Epidermal melanocyte (primary cell): ENCODE results near the gene MAP4K2.

Source experiments
- DNase-seq: peaks from one replicate; pipeline ENCODE4 v3.0.0; 2011; ENCODE audit warnings: low spot score; ENCODE audit not compliant: insufficient read length

The MAP4K2 gene

DNA sequence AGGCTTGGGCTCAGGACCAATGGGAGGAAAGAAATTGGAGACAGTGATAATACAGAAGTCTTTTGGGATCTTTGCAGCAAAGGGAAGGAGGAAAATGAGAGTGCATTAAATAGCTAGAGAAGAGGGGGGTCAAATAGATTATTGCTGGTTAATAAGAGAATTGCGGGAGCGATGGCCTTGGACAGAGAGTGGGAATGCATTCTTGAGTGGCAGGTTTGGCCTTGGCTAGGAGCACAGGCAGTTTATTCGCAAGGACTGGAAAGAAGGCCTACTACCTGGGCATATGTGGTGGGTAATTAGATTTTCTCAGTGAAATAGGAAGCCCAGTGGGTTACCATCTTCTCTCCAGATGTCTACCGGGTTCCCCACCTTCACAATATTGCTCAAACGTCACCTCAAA lies 10.8 kb upstream of the MAP4K2 start:
- no peak for DNase-seq

DNA sequence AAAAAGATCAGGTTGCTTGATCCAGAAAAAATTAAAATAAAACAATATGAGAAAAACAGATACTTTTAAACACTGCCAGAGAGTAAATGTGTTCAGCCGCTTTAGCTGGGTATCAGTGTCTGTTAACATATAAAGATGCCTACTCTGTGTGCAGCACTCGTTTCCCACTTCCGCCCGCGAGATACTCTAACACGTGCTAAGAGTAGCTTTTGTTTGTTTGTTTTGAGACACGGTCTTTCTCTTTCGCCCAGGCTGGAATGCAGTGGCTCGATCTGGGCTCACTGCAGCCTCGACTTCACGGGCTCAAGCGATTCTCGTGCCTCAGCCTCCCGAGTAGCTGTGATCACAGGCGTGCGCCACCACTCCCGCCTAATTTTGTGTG lies 7.9 kb upstream of the MAP4K2 start:
- no peak for DNase-seq

DNA sequence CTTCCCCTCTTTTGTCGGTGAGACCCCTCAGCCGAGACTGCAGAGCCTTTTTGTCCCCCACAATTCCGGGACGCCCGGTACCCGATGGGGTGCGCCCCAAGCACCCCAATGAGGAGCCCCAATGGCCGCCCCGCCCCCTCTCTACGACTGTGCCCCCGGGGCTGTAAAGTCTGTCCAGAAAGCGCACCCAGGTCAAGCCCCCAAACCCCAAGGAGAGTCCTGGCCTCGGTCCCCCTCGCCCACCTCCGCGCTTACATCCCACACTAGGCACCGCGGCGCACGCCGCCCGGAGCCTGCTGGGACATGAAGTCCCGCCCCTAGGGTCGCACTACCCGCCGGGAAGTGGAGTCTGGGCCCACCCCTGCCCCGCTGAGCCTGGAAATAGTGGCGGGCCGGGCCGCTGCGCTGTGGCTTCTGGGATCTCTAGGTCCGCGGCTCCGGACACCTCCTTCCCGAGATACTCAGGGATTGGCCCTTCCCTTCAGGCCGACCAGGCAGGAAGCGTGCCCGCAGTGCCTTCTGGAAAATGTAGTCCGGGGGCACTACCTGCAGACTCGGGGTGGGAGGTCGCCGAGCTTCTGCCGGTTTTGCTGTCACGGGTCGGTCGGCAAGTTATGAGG lies 7.4 kb upstream of the MAP4K2 start, which contains the start of gene MEN1:
Gene MEN1, minus strand, starts transcription at position 281 of the 620 bp plus-strand sequence. CDS start 442 bp downstream, outside the sequence.
- peak; percentile 100 for DNase-seq

DNA sequence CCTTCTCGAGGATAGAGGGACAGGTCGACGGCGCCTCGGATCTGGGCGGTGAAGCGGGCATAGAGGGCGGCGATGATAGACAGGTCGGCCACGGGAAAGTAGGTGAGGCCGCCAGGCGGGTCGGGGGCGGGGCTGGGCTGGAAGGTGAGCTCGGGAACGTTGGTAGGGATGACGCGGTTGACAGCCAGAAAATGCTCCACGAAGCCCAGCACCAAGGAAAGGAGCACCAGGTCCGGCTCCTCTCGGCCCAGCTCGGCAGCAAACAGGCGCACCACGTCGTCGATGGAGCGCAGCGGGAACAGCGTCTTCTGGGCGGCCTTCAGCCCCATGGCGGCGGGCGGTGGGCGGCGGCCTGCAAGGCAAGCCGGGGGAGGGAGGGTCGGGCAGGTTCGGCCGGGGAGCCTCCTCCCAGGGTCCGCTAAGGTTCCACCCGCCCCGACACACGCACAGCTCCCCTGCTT lies 6.8 kb upstream of the MAP4K2 start:
- no peak for DNase-seq

DNA sequence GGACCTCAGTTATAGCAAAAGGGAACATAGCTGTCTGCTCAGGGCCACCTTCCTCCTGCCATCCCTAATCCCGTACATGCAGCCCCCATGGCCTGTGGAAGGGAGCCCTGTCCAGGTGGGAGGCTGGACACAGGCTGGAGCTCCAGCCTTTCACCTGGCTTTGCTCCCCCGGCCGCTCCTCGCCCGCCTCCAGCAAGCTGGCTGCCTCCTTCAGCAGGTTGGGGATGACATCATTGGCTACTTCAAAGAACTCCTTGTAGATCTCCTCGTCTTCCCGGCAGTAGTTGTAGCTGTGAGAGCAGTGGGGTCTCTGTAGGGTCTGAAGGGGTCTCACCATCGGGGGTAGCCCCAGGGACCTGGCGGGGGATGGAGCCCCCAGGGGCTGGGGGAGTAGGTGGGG lies 2.5 kb upstream of the MAP4K2 start:
- no peak for DNase-seq

DNA sequence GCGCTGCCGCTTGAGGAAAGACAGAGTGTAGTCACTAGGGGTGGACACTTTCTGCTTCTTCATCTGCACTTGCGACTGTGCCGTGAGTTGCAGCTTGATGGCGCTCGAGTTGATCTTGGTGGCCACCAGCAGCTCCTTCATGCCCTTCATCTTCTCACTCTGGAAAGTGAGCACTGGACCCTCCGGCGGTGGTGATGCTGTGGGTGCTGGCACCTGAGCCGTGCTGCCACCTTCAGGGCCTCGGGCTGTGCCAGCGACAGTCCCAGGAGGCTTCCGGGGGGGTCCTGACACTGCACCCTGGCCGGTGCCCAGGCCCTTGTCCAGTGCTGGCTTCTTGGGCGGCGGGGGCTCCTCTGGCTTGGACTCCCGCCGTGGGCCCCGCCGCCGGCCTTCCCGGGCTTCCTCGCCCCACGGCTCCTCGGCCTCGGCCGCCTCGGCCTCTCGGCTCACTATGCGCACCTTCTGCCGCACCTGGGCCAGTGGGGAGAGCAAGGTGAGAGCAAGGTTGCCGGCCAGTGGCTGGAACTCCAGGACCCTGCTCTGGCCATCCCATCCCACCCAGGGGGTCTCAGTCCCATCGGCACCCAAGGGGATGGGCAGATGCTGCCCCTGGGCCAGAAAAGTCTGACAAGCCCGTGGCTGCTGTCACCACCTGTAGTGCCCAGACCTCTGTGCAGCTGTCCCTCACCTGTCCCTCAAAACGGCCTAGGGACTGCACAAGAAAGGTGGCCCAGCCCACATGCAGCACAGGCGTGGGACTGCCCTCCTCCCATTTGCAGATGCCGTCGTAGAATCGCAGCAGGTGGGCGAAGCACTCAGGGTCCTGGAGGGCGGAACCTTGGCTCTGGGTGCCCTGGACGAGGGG lies 1.6 kb upstream of the MAP4K2 start:
- no peak for DNase-seq

DNA sequence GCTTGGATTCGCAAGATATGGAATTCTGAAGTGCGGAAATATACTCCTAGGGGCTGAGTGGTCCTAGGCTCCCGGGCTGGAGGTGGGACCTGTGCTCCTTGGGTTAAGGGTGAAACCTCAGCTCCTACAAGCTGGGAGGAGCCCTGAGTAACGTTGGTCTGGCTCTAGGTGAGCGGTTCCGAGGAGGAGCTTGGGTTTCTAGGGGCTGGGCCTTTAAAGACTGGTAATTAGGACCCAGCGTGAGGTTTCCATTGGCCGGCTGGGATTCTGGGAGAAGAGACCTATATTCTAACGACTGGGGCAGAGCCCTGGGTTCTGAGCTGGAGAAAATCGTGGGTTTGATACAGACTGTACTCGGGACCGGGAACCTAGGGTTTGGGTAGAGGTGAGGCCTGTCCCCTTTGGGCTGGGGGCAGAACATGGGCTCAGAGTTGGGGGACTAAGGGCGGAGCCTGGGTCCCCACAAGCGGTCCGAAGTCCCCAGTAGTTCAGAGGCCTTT lies 882 bp upstream of the MAP4K2 start:
- DNase-seq: no peak

DNA sequence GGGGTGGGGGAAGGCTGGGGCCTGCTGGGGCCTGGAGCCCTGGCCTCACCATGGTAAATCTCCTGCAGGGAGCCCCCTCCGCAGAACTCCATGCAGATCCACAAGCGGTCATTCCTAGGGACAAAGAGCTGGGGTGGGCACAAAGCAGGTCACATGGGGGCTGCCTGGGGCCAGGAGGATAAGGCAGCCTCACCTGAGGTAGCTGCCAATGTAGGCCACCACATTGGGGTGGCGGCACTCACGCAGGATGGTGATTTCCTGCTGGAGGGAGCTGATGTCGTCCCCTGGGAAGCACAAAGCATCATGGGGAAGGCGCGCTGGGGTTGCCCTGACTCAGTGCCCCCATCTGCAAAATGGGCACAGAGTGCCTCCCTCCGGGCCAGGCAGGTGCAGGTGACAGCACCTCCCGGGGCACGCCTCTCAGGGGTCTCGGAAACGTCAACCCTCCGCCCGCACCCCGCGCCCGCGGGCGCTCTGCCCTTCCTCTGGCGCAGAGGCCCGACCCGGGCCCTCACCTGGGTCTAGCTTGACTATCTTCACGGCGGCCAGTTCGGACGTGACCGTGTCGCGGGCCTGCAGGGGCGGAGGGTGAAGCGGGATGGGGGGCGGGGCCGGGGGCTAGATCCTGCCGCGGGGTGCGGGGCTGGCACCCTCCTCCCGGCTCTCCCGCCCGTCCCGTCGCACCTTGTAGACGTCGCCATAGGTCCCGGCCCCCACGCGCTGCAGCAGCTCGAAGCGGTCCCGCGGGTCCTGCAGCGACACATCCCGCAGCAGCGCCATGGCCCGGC lies 450 bp downstream of the MAP4K2 start:
- no peak for DNase-seq

DNA sequence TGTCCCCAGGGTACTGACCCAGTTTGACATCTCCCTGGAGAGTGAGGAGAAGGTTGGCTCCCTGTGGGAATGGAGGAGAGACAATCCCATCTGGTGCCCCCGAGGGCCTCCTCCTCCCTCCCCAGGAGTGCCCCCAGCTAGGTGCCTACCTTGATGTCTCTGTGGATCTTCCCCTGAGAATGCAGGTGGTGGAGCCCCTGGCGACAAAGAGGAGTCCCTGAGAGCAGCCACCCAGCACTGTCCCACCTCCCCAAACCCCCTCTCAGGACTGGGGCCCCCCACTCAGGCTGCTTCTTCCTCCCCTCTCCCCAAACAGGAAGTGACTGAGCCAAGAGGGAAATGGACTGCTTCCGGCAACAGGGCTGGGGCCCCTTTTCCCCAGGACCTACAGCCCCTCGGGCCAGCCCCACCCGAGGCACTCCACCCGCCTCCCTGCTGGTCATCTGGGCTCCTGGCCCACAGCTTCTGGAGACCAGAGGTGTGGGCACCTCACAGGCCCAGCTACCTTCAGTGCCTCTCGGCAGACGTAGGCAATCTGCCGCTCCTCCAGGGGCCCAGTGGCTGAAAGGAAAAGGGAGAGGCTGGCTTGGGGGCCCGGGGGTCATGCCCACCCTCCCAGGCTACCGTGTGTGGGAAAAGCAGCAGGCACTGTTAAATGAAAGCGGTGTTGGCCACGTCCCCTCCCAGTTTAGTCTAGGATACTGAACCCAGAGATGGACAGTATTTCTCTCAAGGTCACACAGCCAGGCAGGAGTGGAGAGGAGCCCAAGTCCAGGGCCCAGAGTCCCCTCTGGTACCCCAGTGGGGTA lies 1.2 kb downstream of the MAP4K2 start:
- DNase-seq: no peak

DNA sequence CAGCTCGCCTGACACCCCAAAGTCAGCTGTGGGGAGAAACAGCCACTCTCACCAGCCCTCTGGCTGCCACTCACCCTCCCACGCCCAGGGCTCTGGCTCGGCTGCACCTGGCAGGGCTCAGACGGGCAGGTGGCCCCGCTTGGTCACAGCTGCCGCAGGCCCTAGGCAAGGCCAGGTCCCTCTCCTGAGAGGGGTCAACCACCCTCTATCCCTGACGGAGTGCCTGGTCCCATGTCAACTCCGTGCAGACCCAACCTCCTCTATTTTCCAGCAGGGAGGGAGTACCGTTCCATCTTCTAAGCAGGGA lies 1.9 kb downstream of the MAP4K2 start:
- no peak for DNase-seq

DNA sequence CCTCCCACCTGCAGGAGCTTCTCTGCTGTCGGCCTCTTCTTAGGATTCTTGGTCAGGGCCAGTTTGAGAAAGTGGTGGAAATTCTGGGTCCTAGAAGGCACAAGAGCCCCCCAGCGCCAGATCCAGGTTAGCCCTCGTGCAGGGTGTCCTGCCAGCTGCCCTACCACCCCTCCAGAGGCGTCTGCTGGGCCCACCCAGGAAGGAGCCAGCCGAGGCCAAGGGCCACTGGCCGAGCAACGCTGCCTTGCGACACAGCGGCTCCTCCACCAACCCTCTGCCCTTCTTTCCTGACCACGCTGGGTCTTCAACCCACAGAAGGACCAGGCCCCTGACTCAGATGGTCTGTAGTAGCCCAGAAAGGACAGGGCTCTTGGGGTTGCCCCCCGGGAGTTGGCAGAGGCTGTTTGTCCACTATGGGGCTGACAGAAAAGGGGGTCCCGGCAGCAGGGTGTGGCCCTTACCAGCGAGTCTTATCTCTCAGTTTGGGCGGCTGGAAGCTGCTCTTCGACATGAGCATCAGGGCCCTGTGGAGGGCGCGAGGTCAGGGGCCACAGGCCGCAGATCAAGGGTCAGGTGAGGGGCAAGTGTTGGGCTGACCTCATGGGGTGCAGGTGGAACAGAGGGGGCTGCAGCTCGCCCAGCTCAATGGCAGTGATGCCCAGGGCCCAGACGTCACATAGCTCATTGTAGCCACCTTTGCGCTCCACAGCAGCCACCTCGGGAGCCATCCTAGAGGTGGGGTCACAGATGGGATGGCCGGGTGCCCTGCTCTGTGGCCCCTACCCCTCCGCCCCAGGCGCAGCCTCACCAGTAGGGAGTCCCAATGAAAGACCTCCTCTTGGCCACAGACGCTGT lies 2.5 kb downstream of the MAP4K2 start:
- DNase-seq: no peak

DNA sequence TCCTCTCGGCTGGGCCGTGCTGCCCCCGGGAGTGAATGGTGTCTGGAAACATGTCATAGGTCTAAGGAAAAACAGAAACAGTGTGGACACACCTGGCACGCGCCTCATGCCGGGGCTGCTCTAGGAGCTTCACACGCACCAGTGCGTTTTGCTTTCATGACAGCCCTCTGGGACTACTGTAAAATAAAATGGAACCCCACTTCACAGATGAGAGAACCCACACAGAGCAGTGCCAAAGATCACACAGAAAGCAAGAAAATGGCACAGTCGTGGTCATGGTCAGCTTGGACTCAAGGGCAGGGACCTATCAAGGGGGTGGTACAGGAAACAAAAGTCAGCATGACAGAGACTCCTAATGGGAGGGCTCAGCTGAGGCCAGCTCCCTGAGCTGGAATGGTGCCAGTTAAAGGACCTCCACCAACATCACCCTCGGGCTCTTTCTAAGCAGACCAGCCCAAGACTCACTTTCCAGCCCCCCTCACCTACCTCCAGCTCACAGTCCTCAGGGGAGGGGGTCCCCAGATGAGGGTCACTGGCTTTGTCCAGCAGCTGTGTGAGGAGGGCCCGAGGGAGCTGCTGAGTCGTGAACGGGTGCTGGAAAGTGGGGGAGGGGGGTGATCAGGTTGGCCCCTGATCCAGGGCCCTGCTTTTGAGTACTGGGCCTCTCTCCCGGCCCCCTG lies 3.3 kb downstream of the MAP4K2 start:
- no peak for DNase-seq

DNA sequence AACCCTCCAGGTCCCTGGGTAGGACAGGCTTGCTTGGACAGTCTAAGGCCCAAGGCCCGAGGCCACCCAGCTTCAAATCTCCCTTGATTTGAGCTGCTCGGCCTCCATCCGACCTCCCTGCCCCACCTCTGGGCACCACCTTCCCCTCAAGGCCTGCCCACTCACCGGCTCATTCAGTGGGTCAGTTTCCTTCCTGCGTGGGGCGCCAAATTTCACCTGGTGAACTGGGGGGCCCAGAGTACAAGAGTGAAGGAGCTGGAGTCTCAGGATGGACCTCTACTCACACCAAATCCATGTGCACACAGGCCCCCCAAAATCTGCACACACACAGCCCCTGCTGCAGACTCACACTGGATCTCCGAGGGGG lies 3.8 kb downstream of the MAP4K2 start:
- DNase-seq: no peak

DNA sequence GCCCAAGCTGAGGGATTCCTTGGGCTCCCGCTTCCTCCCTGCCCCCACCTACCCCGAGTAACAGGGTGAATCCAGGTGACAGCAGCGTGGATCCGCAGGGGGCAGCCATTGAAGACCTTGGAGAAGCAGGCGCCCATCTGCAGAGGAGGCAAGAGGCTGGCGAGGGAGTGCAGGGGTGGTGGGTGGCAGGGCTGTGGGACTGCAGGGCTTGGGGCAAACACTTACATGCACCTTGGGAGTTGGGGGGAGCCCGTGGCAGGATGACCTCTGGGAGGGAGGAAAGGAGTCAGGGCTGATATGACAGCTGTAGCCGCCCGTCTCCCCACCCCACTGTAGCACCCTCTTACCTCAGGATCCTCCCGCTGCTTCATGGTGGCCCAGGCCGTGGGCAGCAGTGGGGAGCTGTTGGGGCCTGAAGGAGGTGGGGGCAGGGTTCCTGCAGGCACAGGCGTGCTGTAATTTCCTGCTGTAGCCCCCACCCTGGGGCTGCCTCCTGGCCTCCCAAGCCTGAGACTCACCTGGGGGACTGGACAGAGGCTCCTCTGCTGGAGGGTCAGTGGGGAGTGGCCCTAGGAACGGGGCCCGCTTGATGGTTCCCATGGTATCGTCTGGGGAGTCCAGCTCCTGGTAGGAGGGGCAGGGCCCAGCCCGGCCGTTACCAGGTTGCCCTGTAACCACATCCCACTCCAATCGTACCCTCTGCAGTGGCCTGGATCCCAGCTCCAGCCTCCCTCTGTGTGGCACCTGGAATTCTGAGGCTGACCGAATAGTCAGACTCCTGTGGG lies 6.1 kb downstream of the MAP4K2 start:
- no peak for DNase-seq

DNA sequence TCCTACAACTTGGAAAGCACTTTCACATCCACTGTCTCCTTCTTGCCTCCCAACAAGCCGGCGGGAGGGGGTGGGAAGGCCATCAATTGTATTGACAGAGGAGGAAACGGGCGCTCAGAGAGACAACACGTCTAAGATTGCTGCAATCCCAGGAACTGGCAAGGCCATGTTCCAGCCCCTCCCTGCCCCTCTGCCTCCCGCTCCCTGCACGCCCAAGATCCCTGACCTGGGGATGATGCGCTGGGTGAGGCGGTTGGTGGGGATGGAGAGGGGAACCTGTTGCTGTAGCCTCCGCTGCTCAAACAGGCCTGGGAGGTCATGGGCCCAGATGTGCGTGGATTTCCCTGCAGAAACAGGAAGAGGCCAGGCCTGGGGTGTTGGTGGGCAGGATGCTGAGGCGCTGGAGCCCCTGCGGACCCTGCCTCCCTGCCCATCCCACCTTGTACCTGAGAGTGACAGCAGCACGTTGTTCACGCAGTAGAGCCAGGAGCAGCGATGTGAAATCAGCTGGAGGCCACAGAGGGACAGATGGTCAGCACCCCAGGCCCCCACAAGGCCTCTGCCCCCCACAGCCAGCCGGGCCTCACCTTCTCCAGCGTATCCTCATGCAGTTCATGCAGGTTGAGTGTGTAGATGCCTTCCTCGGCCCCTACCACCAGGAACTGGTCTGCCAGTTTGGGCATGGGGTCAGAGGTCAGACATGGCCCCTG lies 6.8 kb downstream of the MAP4K2 start:
- DNase-seq: no peak

DNA sequence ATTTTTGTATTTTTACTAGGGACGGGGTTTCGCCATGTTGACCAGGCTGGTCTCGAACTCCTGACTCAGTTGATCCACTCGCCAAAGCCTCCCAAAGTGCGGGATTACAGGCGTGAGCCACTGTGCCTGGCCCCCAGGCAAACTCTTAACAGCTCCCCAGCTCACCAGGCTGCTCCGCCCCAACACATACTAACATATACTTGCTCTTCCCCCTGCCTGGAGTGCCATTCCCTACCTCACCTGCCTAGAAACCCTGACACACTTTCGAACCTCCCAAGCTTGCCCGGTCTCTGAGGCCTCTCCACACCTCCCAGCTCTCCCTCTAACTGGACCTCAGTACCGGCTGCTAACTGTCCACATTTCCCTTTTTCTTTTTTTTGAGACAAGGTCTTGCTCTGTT lies 8.5 kb downstream of the MAP4K2 start:
- DNase-seq: no peak

DNA sequence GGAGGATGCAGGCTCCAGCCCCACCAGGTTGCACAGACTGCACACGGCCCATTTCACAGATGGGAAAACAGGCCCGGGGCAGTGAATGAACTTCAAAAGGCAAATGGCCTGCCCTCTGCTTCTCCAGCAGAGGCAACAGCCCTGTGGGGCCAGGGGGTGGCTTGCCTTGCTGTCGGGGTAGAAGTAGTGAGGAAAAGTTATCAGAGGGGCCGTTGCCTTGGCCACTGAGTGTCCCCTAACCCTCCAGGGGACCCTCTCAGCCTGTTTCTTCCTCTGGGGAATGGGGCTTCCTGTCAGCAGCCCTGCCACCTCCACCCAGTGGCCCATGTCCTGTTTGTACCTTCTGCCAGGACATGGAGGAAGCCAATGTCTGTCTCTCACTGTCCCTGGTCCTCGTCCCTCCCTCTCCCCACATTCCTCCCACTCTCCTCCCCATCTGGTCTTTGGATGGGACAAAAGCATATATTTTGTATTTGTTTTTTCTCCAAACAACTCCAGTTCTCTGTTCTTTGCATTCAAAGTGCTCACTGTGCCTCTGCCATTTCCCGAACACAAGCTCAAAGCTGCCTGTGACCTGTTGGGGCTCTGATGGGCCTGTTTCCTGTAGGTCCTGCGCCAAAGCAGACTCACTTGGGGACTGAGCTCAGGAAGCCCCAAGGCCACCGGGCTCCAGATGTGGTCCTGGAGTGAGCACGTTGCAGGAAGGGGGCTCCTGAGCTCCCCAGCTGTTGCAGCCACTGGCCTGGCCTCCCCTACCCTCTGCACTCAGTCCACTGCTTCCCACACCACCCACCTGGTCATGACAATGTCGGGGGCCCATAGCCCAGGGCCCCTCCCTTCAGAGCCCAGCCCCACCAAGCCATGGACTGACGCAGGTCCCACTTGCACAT lies 9.5 kb downstream of the MAP4K2 start:
- no peak for DNase-seq
